Stimulated activated CD8-positive, alpha-beta memory T cell treated with anti-CD3 and anti-CD28 coated beads, Interleukin-2, amount 100 ng/mL, for 48 hours (primary cell): ENCODE data around the gene SRSF9.
A peak's percentile ranks its signal among the peaks of the same experiment; 100 is the strongest.
"Not testable (repeated sequence)": the region's sequence is repeated elsewhere in the genome, so short reads cannot be mapped to it uniquely, and the experiment has no call there.

Experiments used
- DNase-seq, 2 donors: peaks; one replicate each; pipeline ENCODE4 v3.0.0-alpha.2; 2020; ENCODE audit warnings: low read depth in 2 of 2

Gene SRSF9

DNA sequence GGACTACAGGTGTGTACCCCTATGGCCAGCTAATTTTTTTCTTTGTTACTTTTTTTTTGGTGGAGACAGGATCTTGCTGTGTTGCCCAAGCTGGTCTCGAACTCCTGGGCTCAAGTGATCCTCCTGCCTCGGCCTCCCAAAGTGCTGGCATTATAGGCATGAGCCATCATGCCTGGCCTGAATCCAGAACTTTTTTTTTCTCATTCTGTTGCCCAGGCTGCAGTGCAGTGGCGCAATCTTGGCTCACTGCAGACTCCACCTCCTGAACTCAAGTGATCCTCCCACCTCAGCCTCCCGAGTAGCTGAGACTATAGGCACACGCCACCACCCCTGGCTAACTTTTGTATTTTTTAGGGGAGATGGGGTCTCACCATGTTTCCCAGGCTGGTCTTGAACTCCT, 17.0 kb downstream of the SRSF9 start:
- not testable (repeated sequence) for DNase-seq

DNA sequence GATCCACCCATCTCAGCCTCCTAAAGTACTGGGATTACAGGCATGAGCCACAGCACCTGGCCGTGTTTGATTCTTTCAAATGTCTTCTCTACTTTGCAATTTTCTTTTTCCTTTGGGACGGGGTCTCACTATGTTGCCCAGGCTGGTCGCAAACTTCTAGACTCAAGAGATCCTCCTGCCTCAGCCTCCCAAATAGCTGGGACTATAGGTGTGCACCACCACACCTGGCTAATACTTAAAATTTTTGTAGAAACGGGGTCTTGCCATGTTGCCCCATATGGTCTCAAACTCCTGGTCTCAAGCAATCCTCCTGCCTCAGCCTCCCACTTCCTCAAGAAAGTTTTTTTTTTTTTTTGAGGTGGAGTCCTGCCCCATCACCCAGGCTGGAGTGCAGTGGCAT, 21.6 kb downstream of the SRSF9 start:
- no peak for DNase-seq

- not testable (repeated sequence) for DNase-seq
These were observed 22.7 kb downstream of the SRSF9 start for GRCh38 chr12:120446844-120447178.

GRCh38 chr12:120445911-120446843, 23.4 kb downstream of the SRSF9 start, which contains the start of the genes GATC and TRIAP1:
Gene GATC (plus strand): TSS chr12:120446444. CDS start chr12:120446481, 37 bp downstream.
Gene TRIAP1 (minus strand): TSS chr12:120446384. CDS start chr12:120446372, 12 bp downstream.
- DNase-seq, result peak; percentile 81 to 88

DNA sequence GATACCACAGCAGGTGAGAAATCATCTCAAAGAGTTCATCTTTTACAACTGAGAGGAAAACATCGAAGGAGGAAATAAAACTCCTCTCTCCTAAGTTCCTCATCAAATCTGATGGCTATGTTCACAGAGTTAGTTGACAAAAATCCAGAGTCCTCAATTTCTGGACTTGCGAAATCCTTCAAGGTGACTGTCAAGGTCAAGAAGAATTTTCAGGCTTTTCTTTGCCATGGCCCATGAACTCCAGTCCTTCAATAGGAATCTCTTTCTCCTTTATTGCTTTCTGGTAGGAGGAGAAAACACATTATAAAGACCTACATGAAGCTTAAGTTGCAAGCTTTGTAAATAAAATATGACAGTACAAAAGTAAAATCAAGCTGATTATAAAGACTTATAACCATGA, 24.9 kb downstream of the SRSF9 start:
- no peak for DNase-seq

GRCh38 chr12:120439646-120440247, 29.8 kb downstream of the SRSF9 start:
- peak; percentile 52 to 59 for DNase-seq

GRCh38 chr12:120438495-120439198, 30.9 kb downstream of the SRSF9 start:
- DNase-seq, result no peak

DNA sequence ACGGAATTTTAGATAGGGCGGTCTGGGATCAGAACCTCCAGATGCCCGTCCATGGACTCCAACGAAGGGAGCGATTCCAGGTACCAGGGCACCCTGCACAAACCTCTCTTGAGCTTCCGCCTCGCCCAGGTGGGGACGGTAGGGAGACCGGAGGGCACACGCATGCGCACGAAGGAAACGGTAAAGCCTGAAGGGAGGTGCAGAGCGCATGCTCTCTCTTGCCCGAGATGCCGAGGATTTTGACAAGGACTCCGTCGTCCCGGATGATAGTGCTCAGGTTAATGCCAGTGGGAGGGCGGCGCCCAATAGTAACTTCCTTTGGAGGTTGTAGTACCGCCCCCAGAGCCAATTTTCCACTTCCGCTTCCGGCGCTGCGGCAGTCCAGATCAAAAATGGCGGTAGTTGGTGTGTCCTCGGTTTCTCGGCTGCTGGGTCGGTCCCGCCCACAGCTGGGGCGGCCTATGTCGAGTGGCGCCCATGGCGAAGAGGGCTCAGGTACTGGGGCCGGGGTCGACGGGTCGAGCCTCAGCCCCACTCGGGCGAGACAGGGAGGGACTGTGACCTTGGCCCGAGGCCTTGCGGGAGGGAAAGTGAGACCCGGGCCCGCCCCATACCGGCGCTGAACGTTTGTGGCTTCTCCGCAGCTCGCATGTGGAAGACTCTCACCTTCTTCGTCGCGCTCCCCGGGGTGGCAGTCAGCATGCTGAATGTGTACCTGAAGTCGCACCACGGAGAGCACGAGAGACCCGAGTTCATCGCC, 31.6 kb downstream of the SRSF9 start, which contains the start of gene COX6A1:
COX6A1 (plus strand) TSS at position 379 of the 760 bp plus-strand sequence; CDS start at position 393, 14 bp downstream.
- DNase-seq, result peak; percentile 94 to 98

GRCh38 chr12:120432772-120433525, 36.6 kb downstream of the SRSF9 start:
- DNase-seq, result no peak

GRCh38 chr12:120429368-120429767, 40.2 kb downstream of the SRSF9 start:
- no peak for DNase-seq

DNA sequence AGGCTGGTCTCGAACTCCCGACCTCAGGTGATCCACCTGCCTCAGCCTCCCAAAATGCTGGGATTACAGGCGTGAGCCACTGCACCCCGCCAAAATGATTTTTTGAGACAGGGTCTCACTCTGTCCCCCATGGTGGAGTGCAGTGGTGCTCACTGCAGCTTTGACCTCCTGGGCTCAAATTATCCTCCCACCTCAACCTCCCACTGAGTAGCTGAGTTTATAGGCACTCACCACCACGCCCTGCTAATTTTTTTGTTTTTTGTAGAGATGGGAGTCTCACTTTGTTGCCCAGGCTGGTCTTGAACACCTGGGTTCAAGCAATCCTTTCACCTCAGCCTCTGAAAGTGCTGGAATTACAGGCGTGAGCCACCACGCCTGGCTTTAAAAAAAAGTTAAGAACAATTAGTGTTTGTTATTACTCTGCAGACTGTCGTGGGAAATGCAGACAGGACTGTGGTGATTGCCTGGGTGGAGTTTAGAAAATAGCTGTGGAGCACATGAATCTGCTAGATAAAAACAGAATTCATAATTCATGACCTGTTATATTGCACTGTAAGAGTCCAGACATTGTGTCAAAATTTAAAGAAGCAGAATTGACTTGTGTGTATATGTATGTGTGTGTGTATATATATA, 40.8 kb downstream of the SRSF9 start:
- DNase-seq, result no peak

DNA sequence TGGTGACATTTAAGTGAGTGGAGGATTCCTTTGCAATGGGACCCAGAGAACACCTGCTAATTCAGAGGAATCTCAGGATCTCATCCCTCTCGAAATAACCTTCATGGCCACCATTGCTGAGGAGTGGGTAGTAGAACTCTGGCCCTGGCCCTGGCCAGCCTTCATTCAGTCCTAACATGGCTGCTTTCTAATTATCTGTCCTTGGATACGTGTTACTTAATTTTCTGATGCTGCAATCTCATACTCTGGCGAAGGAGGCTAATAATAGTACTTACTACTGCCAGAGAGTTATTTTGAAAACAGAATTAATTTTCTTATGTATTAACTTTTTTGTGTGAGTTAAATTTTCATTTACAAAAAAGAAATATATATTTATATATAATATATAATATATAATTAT, 43.8 kb downstream of the SRSF9 start:
- DNase-seq, result no peak

- DNase-seq, result no peak
These were observed 46.6 kb downstream of the SRSF9 start for GRCh38 chr12:120422892-120423456.

GRCh38 chr12:120421701-120422100, 47.8 kb downstream of the SRSF9 start:
- DNase-seq, result no peak

GRCh38 chr12:120417917-120418580, 51.5 kb downstream of the SRSF9 start:
- no peak for DNase-seq

GRCh38 chr12:120416490-120417216, 52.9 kb downstream of the SRSF9 start:
- no peak for DNase-seq

- DNase-seq, result no peak
These were observed 55.5 kb downstream of the SRSF9 start for GRCh38 chr12:120413901-120414695.

GRCh38 chr12:120412421-120412820, 57.1 kb downstream of the SRSF9 start:
- DNase-seq, result no peak
